Fibroblast of lung (primary cell): ENCODE measurements around the gene RASSF5. TPM values are rescaled to one million over a fixed set of nuclear protein-coding genes. Genes with fewer than 3 reads are reported as not detected.

ENCODE experiments used
- DNase-seq, 2 donors: peaks; one replicate each; pipeline versions ENCODE4 v3.0.0 to v3.0.0-alpha.2; 2010; ENCODE audit warnings: low read depth in 2 of 2
- H2AFZ ChIP-seq: 2 replicates; pipeline ENCODE4 v1.5.1; 2012; ENCODE audit warnings: low read length, control low read depth, inconsistent platforms
- H3K27ac ChIP-seq: 2 replicates; pipeline ENCODE4 v1.5.1; 2011; ENCODE audit warnings: low read length, control low read depth; ENCODE audit not compliant: insufficient read depth
- H3K27me3 ChIP-seq: 2 replicates; pipeline ENCODE4 v1.5.1; 2011; ENCODE audit warnings: mild to moderate bottlenecking, low read length; ENCODE audit not compliant: control insufficient read depth, insufficient read depth
- H3K36me3 ChIP-seq: 2 replicates; pipeline ENCODE4 v1.5.1; 2011; ENCODE audit warnings: low read length; ENCODE audit not compliant: control insufficient read depth, insufficient read depth
- H3K4me1 ChIP-seq: 2 replicates; pipeline ENCODE4 v1.5.1; 2011; ENCODE audit warnings: low read length; ENCODE audit not compliant: control insufficient read depth, insufficient read depth; ENCODE audit errors: extremely low read depth
- H3K4me2 ChIP-seq: 2 replicates; pipeline ENCODE4 v1.5.1; 2011; ENCODE audit warnings: low read length, control low read depth; ENCODE audit not compliant: insufficient read depth; ENCODE audit errors: extremely low read depth
- H3K4me3 ChIP-seq, 4 experiments: fragments of 200-600 bp in 1 of 4; sonication (generic) in 1 of 4; replicated peaks in 1 of 4; 2 replicates each; pipeline ENCODE4 v1.5.1; 2011 to 2016; ENCODE audit warnings: low read length in 4 of 4, low read depth in 3 of 4, mild to moderate bottlenecking in 3 of 4, control low read depth in 2 of 4, inconsistent platforms in 1 of 4, mixed read lengths in 1 of 4; ENCODE audit not compliant: insufficient read depth in 1 of 4; ENCODE audit errors: control extremely low read depth in 1 of 4
- H3K79me2 ChIP-seq: 2 replicates; pipeline ENCODE4 v1.5.1; 2012; ENCODE audit warnings: mild to moderate bottlenecking, low read length, inconsistent platforms; ENCODE audit not compliant: control insufficient read depth, insufficient read depth
- H3K9ac ChIP-seq: 2 replicates; pipeline ENCODE4 v1.5.1; 2011; ENCODE audit warnings: mild to moderate bottlenecking, low read length, control low read depth; ENCODE audit not compliant: insufficient read depth
- H3K9me3 ChIP-seq: 2 replicates; pipeline ENCODE4 v1.5.1; 2012; ENCODE audit warnings: low read depth, low read length; ENCODE audit not compliant: control insufficient read depth, insufficient read depth
- H4K20me1 ChIP-seq: 2 replicates; pipeline ENCODE4 v1.5.1; 2011; ENCODE audit warnings: low read length; ENCODE audit not compliant: control insufficient read depth, insufficient read depth; ENCODE audit errors: extremely low read depth
- CTCF ChIP-seq, 2 donors: IDR thresholded peaks in 1 of 2; conservative IDR thresholded peaks in 1 of 2; 1 replicate in 1 of 2; 2 replicates in 1 of 2; pipeline ENCODE4 v1.5.1; 2011 to 2012; ENCODE audit warnings: low read length in 2 of 2, control low read depth in 1 of 2, inconsistent platforms in 1 of 2, low read depth in 1 of 2, mild to moderate bottlenecking in 1 of 2
- EZH2 ChIP-seq: IDR thresholded peaks from 2 replicates; pipeline ENCODE4 v1.5.1; 2012; ENCODE audit warnings: low read length, control low read depth, mild to moderate bottlenecking; ENCODE audit errors: missing control alignments
- polyA plus RNA-seq, 2 donors: library from polyadenylated mRNA; depleted of rRNA in 1 of 2; stranded (reverse) in 1 of 2; unstranded in 1 of 2; fragments of >200 nt; gene quantifications; 2 replicates each; pipeline ENCODE4 v1.2.1, GENCODE V29; 2011 to 2012; ENCODE audit warnings: missing spikeins in 1 of 2
- total RNA-seq: library from RNA; depleted of rRNA; stranded (reverse); fragments of >200 nt; gene quantifications from 2 replicates; pipeline ENCODE4 v1.2.1, GENCODE V29; 2014

Gene RASSF5
- total and polyA plus RNA-seq, 2 donors (not counting 1 experiment from before 2014, with no cell fraction given): 1.3 to 3.0 TPM

- Histone ChIP-seq H3K27ac (no peak overlapping the region), H3K9ac (no peak overlapping the region), H2AFZ (no peak overlapping the region), H3K4me1 (peaks cover 3% of the 10 kb centered on the region), H3K4me2 (no peak overlapping the region), H3K79me2 (no peaks in the 10 kb centered on the region), H3K27me3 (no peaks in the 10 kb centered on the region), H3K4me3 (no peak overlapping the region), H4K20me1 (no peaks in the 10 kb centered on the region), H3K9me3 (no peaks in the 10 kb centered on the region), H3K36me3 (peaks cover 4% of the 10 kb centered on the region)
- TF ChIP-seq CTCF (conservative IDR thresholded peaks at IDR 0.05 in 1 of 2, IDR thresholded peaks at IDR 0.05 in 1 of 2; ENCODE audit: low read depth in 1 of 2, low read length in 2 of 2) (no peak), EZH2 (no peak)
- DNase-seq: no peak
Measured at GRCh38 chr1:206484901-206485300, 22.4 kb upstream of the RASSF5 start.

GRCh38 chr1:206486995-206487788, 20.1 kb upstream of the RASSF5 start:
- no peak overlapping the region for H3K4me3 ChIP-seq
- no peaks in the 10 kb centered on the region for H4K20me1 ChIP-seq
- H3K36me3 ChIP-seq: peaks cover 8% of the 10 kb centered on the region
- no peaks in the 10 kb centered on the region for H3K27me3 ChIP-seq
- TF ChIP-seq CTCF (conservative IDR thresholded peaks at IDR 0.05 in 1 of 2, IDR thresholded peaks at IDR 0.05 in 1 of 2; ENCODE audit: low read depth in 1 of 2, low read length in 2 of 2) (no peak), EZH2 (no peak)
- DNase-seq: no peak
- H3K9me3 ChIP-seq: no peaks in the 10 kb centered on the region
- no peak overlapping the region for H2AFZ ChIP-seq
- H3K27ac ChIP-seq: no peak overlapping the region
- H3K4me2 ChIP-seq: no peak overlapping the region
- H3K9ac ChIP-seq: no peak overlapping the region
- no peaks in the 10 kb centered on the region for H3K79me2 ChIP-seq
- H3K4me1 ChIP-seq: peaks cover 3% of the 10 kb centered on the region

- Histone ChIP-seq H3K27ac (no peak overlapping the region), H3K9ac (no peak overlapping the region), H3K4me2 (no peak overlapping the region), H3K9me3 (no peaks in the 10 kb centered on the region), H3K79me2 (no peaks in the 10 kb centered on the region), H2AFZ (no peak overlapping the region), H3K4me3 (no peak overlapping the region), H3K27me3 (no peaks in the 10 kb centered on the region), H3K4me1 (peaks cover 3% of the 10 kb centered on the region), H4K20me1 (no peaks in the 10 kb centered on the region), H3K36me3 (peaks cover 10% of the 10 kb centered on the region)
- DNase-seq: no peak
- no peak for TF ChIP-seq CTCF (conservative IDR thresholded peaks at IDR 0.05 in 1 of 2, IDR thresholded peaks at IDR 0.05 in 1 of 2; ENCODE audit: low read depth in 1 of 2, low read length in 2 of 2)
- no peak for TF ChIP-seq EZH2
Measured at GRCh38 chr1:206487970-206488369, 19.4 kb upstream of the RASSF5 start.
